GM21529 (cell line): ENCODE results near the gene SGCD.

Experiments
- ATAC-seq: cut with Tn5 transposase; IDR thresholded peaks from one replicate; pipeline ENCODE4 v1.9.1; 2021; ENCODE audit not compliant: unreplicated experiment

The SGCD gene

DNA sequence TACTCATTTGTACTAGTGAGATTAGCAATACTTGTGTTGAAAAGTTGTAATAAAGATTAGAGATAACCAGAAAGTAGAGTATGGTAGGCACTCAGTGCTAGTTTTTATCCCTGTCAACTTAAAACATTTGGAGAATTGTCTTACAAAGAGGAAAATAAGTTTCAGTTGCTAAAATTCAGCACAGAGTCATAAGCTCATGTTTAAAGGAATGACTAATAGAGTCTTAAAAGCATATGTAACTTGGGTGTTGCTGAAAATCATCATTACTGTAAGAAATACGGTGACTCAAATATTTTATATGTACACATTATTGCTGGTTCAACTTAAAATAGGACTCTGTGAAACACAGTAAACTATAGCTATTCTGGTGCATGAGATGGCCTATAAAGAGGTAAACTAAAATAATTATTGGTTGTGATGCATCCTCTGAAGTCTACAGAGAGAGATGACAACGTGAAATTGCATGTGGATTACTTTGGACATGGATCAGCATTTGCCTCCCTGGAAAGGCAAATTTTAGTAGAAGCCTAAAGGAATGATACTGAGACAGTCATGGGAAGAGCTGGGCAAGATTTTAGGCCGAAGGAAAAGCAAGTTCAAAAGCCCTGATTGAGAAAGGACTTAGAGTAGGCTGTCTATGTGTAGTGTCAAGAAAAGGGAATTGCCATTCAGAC is 34.6 kb downstream of the SGCD start:
- no peak for ATAC-seq

DNA sequence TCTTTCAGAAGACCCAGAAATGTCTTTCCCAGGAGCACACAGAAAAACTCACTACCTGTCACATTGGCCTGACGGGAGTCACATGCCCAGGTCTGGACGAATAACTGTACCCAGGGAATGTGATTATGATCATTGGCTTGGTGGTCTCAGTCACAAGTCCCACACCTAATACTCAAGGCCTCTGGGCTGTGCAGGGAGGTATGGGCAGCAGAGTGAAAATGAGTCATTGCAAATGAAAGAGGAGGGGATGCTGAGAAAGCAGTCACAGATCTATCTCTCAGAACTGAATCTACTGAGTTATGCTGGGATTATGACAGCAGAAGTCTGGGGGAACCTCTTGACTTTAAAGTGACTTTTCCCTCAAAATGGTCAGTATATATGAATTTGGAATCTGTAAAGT is 36.9 kb downstream of the SGCD start:
- no peak for ATAC-seq

DNA sequence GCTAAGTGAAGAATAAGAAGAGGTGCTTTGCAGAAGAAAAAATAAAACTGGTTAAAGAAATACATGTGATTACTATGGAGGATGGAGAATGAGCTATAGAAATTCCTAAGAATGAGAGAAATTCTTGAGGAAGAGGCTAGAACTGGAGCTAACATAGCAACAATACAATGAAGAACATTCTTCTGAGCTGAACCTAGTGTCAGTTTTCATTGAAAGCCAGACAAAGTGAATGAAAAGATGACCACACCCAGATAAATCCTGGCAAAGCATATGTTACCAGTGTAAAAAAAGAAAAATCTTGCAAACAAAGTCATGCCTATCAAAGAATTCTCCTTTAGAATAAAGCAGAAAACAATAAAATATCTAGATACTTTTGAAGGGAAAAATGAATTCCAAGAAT is 39.6 kb downstream of the SGCD start:
- ATAC-seq, result no peak

DNA sequence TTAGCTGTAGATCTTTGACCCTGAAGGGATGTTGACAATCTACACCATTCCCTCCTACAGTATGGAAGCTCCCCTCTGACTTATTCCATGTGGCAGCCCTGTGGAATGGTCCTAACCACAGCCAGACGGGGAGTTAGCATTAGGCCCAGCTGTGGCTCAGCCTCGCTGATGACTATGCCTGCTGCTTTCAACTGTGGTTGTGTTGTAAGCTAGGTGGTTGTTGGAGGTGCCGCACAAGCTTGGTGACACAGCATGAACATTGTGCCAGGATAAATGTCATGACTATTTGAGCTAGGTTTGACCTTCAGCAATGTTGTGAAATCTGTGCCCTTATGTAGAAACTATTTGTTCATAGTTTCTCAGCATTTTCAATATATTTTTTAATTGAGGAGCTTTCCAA is 40.6 kb downstream of the SGCD start:
- no peak for ATAC-seq

DNA sequence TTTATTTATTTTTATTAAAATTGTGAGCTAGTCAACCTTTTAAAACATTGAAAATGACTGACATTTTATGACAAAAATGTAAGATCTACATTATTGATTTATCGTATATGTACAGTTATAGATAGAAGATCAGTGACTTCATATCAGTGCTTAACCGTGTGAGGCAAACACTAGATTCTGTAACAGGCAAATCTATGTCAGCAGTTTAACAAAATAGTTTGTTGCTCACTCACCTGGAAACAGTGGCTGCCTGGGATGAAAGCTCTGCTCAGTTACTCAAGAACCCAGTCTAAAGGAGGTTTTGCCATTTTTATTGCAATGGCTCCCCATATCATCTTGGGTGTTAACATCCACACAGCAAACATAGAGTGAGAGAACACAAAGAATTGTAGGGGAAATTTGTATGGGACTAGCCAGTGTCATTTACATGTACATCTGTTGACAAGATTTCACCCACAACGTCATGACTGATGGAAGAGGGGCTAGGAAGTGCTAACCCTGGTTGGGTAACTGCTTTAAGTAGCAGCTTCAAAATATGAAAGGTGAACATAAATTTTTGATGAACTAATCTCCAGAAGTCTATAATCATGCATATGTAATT is 49.0 kb downstream of the SGCD start:
- ATAC-seq, result peak; percentile 67

DNA sequence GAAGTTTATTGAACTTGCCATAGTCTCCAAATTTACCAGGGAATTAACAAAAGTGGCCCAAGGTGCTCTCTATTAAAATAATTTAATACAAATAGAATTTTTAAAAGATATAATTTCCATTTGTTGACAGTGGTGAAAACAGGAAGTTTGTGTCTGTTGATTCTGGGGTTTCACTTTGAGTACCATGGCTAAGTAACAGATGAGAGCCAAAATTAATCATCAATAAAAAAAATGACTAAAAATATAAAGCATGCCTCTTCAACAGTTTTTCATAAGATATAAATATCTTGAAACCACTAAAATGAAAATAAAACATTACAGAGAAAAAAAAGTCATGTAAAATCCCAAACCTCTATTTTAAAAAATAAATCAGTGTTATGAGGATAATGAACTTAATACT is 49.8 kb downstream of the SGCD start:
- ATAC-seq, result peak; percentile 42

DNA sequence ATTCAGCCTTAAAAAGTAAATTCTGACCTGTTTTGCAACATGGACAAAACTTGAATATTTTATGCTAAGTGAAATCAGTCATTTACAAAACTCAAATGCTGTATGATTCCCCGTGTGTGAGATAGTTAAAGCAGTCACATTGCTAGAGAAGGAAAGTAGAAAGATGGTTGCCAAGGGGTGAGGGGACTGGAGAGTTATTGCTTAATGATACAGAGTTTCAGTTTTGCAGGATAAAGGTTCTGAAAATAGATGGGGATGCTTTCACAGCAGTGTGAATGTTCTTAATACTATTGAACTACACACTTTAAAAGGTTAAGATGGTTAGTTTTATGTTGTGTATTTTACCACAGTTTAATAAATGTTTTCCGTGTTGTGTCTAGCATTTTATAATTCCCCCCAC is 51.2 kb downstream of the SGCD start:
- ATAC-seq, result peak; percentile 34

DNA sequence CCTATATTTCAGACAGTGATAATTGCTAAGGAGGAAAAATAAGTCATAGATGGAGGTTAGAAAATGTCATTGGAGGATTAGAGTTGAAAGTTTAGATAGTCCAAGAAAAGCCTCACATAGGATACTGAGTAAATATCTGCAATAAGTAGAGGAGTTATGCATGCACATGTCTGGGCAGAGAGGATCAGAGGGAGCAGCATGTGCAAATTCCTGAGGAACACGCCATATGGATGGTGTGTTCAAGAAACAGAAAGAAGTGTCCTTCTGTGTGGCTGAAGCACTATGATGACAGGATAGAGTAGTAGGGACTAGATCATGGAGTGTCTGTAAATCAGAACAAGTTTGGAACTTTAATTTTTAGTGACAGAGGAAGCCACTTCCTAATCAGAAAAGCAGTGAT is 52.2 kb downstream of the SGCD start:
- no peak for ATAC-seq

DNA sequence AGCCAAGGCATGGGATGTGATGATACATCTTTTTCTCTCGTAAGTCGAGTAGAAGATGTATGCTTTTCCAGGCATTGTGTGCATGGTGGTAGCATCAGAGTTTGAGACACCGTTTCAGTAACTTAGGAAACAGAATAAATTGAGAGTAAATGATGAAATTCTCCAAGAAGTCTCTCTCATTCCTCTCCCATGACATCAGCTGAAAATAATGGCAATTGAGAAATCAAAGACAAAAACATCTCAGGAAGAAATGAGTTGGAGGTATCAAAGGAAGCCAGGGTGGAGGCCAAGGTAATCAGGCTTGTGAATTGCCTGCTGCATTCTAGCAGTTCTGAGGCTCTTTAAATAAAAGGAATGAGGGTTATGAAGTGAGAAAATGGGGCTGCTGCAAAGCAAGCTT is 53.9 kb downstream of the SGCD start:
- no peak for ATAC-seq

DNA sequence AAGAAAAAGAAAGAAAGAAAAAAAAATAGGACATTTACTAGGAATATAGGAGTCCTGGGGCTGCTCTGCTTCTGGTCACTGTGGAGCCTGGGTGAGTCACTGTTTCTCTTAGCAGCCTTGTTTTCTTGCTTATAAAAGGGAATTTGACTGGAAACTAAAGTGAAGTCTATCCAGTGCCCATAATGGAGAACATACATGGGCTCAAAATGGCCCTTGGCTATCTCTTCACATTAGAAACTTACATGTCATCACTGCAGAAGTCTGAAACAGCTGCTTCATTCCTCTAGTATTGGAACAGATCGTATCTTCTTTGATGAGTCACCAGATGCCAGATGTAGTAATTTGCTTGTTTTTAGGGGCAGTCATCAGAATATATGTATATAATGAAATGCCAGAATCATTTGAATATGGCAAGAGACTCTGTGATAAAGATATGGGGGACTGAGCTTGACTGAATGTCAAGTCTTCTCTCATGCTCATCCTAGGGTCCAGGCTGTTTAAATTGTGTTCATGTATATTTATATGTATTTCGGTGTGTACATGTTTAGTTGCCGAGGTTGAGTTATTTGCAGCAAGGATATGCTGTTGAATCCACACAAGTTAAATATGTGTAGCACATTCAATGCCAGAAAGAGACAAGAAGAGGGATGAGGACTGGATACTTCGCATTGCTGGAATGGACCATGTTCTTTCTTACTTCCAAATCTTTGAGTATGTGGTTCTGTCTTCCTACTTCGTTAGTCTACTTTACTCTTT is 56.7 kb downstream of the SGCD start:
- no peak for ATAC-seq

DNA sequence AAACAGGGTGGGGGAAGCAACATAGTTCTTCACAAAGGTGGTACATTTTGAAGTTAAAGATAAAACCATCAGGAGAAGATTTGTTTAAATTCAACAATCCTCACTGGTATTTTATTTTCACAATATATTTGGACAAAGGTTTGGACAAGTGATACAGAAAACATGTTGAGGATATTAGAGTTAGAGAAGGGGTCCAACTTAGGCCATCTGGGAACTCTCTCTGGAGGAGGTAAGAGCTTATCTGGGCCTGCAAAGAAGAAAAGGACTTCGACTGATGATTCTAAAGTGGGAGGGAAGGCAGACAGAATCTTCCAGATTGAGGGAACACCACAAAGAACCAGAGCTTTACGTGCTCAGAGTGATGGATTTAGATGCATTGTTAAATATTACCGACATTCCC is 58.5 kb downstream of the SGCD start:
- ATAC-seq, result no peak

DNA sequence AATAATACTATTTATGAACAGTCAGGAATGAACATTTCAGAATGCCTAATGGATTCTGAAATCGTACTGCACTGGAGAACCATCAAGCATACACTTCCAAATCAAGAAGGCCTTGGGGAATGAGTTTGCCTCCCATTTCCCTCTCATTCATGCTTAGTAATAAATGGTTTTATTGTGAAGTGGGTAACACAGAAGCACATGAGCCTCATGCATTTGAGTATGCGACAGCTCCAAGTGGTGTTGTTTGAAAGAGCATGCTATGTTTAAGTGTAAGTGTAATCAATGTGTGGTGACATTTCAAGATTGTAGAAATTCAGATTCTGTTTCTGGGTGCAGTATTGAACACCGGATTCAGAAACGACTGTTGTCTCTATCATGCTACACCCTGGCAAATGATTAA is 60.0 kb downstream of the SGCD start:
- ATAC-seq, result no peak

DNA sequence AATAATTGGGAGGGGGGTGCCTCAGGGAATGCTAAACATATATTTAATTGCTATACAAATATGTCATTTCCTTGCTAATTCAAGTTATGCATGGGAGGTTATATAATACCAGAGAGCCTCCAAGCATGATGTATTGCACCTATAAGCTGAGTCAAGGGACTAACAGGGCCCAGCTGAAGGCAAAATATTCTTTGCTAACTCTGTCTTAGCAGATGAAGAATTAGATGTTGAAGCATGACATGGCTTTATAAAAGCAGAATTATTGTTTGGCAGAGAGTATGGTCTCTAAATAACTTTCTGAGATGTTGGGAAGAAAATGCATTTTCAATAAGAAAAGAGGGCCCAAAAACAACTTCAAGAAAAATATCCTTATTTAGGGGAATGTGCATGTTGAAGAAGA is 60.4 kb downstream of the SGCD start:
- ATAC-seq, result no peak

DNA sequence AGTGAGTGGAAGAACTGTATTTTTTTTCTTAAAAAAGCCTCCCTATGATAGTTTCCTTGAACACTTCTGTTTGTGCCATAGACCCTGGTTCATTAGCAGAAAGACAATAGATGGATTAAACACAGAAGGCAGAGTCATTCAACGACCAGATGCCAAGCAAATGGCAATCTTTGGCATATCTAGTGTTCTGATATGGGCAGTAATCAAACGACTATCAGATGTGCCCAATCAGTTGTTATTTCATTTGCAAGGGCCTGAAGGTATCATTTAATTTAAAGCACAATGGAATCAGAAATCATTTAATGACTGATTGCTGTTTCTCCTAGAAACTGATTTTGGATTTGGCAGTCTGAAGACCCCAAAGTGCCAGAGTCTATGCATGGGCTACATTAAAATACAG is 61.3 kb downstream of the SGCD start:
- ATAC-seq, result no peak

DNA sequence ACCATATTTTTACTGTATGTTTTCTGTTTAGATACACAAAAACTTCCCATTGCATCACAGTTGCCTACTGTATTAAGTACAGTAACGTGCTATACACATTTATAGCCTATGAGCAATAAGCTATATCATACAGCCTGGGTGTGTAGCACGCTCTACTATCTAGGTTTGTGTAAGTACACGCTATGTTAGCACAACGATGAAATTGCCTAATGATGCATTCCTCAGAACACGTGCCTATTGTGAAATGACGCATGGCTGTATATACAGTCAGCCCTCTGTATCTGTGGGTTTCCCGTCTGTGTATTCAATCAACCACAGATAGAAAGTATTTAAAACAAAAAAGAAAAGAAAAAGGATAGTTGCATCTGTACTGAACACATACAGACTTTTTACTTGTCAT is 64.2 kb downstream of the SGCD start:
- ATAC-seq, result no peak

DNA sequence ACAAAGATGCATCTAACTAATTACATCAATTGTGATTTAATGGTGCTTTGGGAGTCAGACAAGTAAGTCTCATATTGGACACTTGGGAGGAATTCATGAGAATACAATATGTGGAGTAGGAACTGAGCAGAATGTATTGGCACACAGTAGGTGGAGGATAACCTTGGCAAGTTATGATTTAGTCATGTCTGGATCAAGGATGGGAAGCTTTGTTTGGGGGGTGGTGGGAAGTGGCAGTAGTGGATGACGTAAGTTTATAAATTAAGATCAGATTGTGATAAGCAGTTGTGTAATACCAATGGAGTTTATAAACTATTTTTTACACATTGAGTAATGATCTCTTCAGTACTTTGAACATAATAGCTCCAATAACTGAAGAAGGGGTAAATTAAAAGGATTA is 67.0 kb downstream of the SGCD start:
- no peak for ATAC-seq

DNA sequence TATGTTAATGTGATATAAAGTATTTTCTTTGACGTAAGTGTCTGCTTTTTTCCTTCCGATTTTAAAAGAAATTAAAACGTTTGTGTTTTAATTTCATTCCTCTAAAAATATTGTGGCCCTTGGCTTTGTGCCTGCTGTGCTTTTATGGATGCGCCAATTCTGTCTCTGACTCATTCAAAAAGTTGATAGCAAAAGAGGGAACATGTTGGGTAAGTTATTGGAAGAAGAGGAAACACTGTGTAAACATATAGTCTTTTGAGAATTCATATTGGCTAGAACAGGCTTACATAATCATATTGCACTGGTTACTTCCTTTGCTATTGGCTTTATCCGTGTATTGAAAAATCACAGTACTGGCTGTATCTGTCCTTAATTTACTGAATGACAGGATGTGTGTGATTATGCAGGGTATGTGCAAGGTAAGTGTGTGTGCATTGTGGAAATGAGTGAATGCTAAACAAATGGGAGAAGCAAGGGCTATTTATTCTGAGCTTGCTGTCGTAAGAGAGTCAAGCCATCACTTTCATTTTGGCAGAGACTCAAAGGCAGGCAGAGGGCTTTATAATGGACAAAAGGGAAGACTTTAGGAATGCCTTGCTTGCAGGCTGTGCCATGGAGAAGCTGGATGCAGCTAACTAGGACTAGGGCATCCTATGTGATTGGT is 67.8 kb downstream of the SGCD start:
- no peak for ATAC-seq

DNA sequence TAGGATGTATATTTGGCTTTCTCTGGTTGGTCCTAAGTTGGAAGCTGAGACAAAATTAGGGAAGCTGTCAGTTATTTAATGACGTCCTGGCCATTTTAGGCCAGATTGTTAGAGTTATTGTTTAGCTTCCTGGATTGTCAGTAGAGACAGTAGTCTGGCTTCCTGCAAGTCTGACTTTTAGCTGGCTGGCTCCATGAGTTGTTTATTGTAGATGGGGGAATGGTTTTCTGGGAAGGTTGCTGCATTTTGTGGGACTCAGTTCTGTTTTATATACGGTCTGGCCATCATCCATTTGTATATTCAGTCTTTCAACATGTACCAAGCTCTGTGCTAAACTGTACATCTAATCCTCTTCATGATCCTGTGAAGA is 68.3 kb downstream of the SGCD start:
- no peak for ATAC-seq

DNA sequence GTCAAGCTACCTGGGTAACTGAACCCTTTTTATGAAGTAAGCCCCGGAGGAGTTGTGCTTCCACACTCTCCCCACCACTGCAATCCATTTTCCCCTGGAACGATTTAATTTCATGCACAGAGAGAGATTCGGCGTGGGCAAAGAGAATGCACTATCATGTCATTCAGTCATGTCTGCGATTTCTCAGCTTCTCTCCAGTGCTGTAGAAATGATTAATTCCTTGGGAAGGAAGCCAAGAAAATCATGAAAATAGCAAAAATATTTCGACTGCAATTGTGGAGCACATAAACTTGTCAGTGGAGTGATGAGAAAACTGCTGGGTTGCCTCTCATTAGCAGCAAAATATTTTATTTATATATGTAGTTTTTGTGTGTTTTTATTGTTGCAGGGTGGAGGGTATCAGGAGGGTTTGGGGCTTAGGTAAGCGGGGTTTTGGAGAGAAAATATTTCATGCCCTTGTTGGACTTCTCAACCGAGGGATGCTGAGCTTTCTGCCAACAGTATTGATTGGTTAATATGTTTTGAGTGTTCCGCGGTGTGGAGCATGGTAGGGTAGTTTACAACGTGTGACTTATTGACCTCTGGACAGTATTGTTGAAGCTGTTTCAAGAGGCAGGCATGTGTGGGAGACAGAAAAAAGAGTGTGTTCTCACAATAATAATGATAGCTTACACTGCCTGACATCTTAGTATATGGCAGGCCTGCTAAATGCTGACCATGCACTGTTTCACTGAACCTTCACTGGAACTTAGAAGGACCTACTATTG is 69.3 kb downstream of the SGCD start:
- no peak for ATAC-seq

DNA sequence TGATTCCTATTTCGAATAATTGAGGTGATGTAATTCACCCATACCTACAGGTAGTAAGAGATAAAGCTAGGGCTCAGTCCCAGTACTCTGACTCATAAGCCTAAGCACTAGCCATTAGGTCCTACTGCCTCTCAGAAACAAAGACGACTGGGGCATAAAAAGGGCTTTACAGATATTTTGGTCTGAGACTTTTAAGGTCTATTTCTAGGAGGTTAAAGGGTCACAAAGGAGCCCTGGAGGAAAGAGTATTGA is 69.8 kb downstream of the SGCD start:
- ATAC-seq, result no peak

DNA sequence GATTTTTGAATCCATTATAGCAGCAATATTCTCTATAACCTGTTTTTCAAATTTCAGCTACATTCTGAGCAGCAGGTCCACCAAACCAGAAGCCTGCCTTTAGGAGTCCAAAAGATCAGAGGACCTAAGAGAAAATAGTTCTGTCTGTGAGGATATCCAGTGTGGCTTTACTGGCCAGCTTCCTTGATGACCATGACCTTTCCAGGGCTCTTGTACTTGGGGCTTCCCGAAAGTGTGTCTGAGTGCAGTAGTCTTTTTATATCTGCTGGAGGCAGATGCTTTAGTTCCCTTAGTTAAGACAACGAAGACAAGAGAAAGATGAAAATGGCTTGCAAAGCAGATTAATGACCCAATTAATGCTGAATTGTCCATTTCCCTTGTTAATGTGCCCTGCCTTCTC is 72.4 kb downstream of the SGCD start:
- ATAC-seq, result no peak
